A549 treated with AZD9567 at 1 μM for 4 hours (cell line): ENCODE measurements around the gene EXOC3L2. TPM values are rescaled to one million over a fixed set of nuclear protein-coding genes. Genes with fewer than 3 reads are reported as not detected.

Source experiments
- total RNA-seq: library from RNA; stranded (reverse); fragments of 200-300 nt; extraction: Qiagen RNA extraction; gene quantifications from 5 replicates; pipeline ENCODE4 v1.2.3, GENCODE V29; 2022; ENCODE audit not compliant: insufficient read depth

Gene EXOC3L2
- total RNA-seq: 1.2 to 2.0 TPM (median 1.6 TPM) in 4 of 5 replicates, not detected in the other

DNA sequence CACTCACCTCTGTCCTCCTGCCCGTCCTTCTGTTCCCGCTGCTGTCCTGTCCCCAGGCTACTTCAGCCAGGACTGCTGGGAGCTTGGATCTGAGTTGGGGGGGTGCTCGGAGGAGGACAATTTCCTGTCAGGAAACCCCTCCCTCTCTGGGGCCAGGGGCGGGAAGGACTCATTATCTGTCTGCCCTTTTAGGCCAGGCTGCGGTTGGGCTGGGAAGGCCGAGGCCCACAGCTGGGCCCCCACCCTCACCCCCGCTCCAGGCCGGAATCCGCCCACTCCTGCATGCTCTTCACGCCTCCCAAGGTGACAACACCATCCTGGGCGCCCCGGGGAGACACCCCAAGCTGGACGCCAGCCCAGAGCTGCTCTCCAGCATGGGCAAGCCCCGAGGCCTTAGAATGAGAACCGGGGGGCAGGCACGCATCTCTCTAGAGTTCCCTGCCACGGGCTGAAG is at the start of gene EXOC3L2:
EXOC3L2 (minus strand) TSS at position 74 of the 454 bp plus-strand sequence. CDS start 6,362 bp downstream, outside the sequence.

DNA sequence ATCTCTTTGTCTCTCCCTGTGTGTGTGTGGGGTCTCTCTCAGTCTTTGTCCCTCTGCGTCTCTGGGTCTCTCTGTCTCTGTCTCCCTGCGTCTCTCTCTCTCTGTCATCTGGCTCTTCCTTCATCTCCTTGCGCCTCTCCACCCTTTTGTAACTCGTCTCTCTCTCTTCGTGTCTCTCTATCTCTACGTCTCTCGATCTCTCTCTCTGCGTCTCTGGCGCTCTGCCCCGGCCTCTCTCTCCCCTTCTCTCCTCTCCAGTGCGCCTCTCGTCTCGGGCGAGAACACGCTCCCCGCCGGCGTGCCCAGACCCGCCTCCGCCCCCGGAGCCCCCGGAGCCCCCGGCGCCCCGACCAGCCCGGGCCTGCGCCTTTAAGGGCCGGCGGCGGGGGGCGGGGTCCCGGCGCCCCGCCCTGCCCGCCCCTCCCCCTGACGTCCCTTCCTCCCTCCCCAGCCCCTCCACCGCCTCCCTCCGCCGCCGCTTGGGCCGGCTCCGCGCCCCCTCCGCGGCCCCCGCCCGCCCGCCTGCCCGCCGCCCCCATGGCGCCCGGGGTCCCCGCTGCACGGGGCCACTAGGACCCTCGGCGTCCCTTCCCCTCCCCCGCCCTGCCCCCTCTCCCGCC is 5.7 kb upstream of the EXOC3L2 start, which contains the start of gene MARK4:
MARK4 (plus strand) TSS at position 440 of the 620 bp plus-strand sequence. CDS start 318 bp downstream, outside the sequence.

DNA sequence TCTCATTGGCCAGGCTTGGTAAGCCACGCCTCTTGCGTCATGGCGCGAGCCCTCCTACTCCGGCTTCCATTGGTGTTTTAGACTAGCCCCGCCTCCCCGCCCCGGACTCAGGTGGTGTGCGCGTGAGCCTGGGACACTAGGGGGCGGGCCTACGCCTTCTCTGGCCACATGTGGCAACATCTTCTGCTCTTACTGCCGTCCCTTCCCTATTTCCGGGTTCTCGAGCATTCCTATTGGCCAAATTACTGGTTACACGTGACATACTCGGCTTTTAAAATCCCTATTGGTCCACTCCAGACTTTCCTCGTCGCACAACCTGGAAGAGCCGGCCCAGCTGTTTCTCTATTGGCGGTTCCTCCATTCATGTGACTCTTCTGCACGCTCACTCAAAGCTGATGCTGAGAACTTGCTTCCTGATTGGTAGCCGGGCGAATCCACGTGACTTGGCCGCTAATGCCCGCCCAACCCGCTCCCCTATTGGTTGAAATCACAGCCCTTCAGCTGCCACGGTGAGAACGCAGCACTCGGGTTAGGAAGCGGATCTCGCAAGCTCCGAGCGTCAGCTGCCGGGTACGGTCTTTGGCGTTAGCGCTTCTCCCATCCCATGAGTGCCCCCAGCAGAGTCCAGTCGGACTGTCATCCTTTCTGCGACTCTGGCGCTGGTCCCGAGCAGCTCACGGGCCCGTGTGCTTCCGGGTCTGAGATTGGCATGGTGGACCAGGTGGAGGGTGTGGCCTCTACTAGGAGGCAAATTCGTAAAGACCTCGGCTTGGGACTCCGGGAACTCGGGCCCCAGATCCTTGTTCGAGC is 66.7 kb downstream of the EXOC3L2 start, which contains the start of gene BLOC1S3:
BLOC1S3 (plus strand) TSS at position 523 of the 810 bp plus-strand sequence. CDS start 513 bp downstream, outside the sequence.

DNA sequence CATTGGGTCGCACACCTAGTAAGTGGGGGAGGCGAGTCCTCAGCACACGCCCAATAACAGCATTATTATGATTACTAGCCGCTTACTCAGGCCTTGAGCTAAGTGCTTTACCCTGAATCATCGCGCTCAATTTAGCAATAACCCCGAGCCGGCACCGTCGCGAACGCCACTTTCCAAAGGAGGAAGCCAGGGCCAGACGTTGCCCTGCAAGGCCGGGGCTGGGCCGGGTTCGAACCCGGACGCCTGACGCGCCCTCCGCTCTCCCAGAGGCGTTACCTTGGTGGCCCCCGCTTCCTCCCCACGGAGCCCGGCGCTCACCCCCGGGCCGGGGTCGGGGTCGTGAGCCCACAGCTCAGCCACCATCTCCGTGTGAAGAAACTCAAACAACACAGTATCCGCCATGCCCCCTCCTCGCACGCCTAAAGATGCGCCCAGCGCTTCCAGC is 67.4 kb downstream of the EXOC3L2 start, which contains the start of gene TRAPPC6A:
TRAPPC6A (minus strand) TSS at position 421 of the 445 bp plus-strand sequence; CDS start at position 402, 19 bp downstream.

Other genes with a start within 250 kb of the EXOC3L2 start
- gene RELB, start 243.9 kb downstream of the EXOC3L2 start, total RNA-seq: 18.2 to 47.3 TPM (median 36.6 TPM) in 5 replicates
- 32.1 to 79.8 TPM (median 76.7 TPM) in 5 replicates for gene CLASRP, start 206.4 kb downstream of the EXOC3L2 start, total RNA-seq
- 14.1 to 18.2 TPM (median 16.0 TPM) in 5 replicates for gene ZNF296, start 168.9 kb downstream of the EXOC3L2 start, total RNA-seq
- 88.7 to 119 TPM (median 100 TPM) in 5 replicates for gene GEMIN7, start 166.1 kb downstream of the EXOC3L2 start, total RNA-seq
- gene PPP1R37, start 152.2 kb downstream of the EXOC3L2 start, total RNA-seq: 16.0 to 39.6 TPM (median 38.4 TPM) in 5 replicates
- gene NKPD1, start 84.4 kb downstream of the EXOC3L2 start, total RNA-seq: 0.28 to 0.40 TPM (median 0.35 TPM) in 4 of 5 replicates, not detected in the other
- gene TRAPPC6A, start 67.2 kb downstream of the EXOC3L2 start, total RNA-seq: 35.3 to 48.3 TPM (median 43.4 TPM) in 5 replicates
- 18.7 to 23.9 TPM (median 21.8 TPM) in 5 replicates for gene BLOC1S3, start 66.6 kb downstream of the EXOC3L2 start, total RNA-seq
- gene MARK4, start 5.9 kb upstream of the EXOC3L2 start, total RNA-seq: 6.2 to 9.4 TPM (median 7.8 TPM) in 5 replicates
- 0.05 to 0.07 TPM in 2 of 5 replicates, not detected in the others for gene CKM, start 77.5 kb upstream of the EXOC3L2 start, total RNA-seq
- gene KLC3, start 95.3 kb upstream of the EXOC3L2 start, total RNA-seq: 0.87 to 1.3 TPM (median 0.91 TPM) in 4 of 5 replicates, not detected in the other
- 11.4 to 14.4 TPM (median 14.2 TPM) in 5 replicates for gene ERCC2, start 125.2 kb upstream of the EXOC3L2 start, total RNA-seq
- 19.0 to 37.6 TPM (median 35.5 TPM) in 5 replicates for gene PPP1R13L, start 159.7 kb upstream of the EXOC3L2 start, total RNA-seq
- 47.1 to 57.7 TPM (median 51.3 TPM) in 5 replicates for gene POLR1G, start 161.2 kb upstream of the EXOC3L2 start, total RNA-seq
- 139 to 171 TPM (median 165 TPM) in 5 replicates for gene ERCC1, start 178.5 kb upstream of the EXOC3L2 start, total RNA-seq
- 10.2 to 21.4 TPM (median 18.8 TPM) in 5 replicates for gene FOSB, start 222.6 kb upstream of the EXOC3L2 start, total RNA-seq